WTC11 (cell line): ENCODE data around the gene TTC14. TPM values are rescaled to one million over a fixed set of nuclear protein-coding genes. Genes with fewer than 3 reads are reported as not detected.

Experiments used
- ATAC-seq: fragments of 200-7000 bp; cut with Tn5 transposase; 2 replicates; pipeline ENCODE4 v1.10.0; 2021; ENCODE audit warnings: mild to moderate bottlenecking, moderate library complexity
- CTCF ChIA-PET: fragments of 300-600 bp; sonication (Branson Sonifier 250); formaldehyde crosslinking; loops from one replicate; lab custom pipeline; 2021; ENCODE audit warnings: antibody characterized with exemption; lab: Charles Lee
- POLR2A ChIA-PET: fragments of 350-600 bp; sonication (Branson Sonifier 250); formaldehyde crosslinking; loops from one replicate; lab custom pipeline; 2021; ENCODE audit warnings: antibody characterized with exemption; lab: Charles Lee
- DNase-seq: peaks from one replicate; pipeline ENCODE4 v3.0.0; 2021; ENCODE audit warnings: low spot score
- H3K27ac Mint-ChIP-seq: 2 replicates; pipeline ENCODE4 v1.8.0; 2021; ENCODE audit warnings: mixed read lengths
- H3K27me3 Mint-ChIP-seq: 2 replicates; pipeline ENCODE4 v1.8.0; 2021; ENCODE audit warnings: low read depth, mild to moderate bottlenecking, moderate library complexity, mixed read lengths
- H3K36me3 Mint-ChIP-seq: 2 replicates; pipeline ENCODE4 v1.8.0; 2021; ENCODE audit warnings: mixed read lengths
- H3K4me1 Mint-ChIP-seq: 2 replicates; pipeline ENCODE4 v1.8.0; 2022; ENCODE audit warnings: mixed read lengths
- H3K4me3 Mint-ChIP-seq: 2 replicates; pipeline ENCODE4 v1.8.0; 2021; ENCODE audit warnings: mild to moderate bottlenecking, moderate library complexity, mixed read lengths
- H3K9me3 Mint-ChIP-seq: 2 replicates; pipeline ENCODE4 v1.8.0; 2021; ENCODE audit warnings: mixed read lengths
- AFF4 ChIP-seq: sonication (generic); formaldehyde crosslinking; IDR thresholded peaks from 2 replicates; pipeline ENCODE4 v1.8.1; 2023; ENCODE audit warnings: mild to moderate bottlenecking, missing genetic modification reagents, borderline replicate concordance
- AR ChIP-seq: fragments of 250-450 bp; sonication (Bioruptor Pico); IDR thresholded peaks from 2 replicates; pipeline ENCODE4 v1.9.0; 2021; ENCODE audit warnings: mild to moderate bottlenecking
- ATF2 ChIP-seq: sonication (generic); formaldehyde crosslinking; IDR thresholded peaks from 2 replicates; pipeline ENCODE4 v1.8.1; 2022; ENCODE audit warnings: low read depth, missing genetic modification reagents, borderline replicate concordance
- ATF3 ChIP-seq: sonication (generic); formaldehyde crosslinking; conservative IDR thresholded peaks from 2 replicates; pipeline ENCODE4 v1.8.1; 2022; ENCODE audit warnings: mild to moderate bottlenecking, missing genetic modification reagents
- E2F1 ChIP-seq: sonication (generic); formaldehyde crosslinking; IDR thresholded peaks from 2 replicates; pipeline ENCODE4 v1.8.0; 2022; ENCODE audit warnings: mild to moderate bottlenecking, missing genetic modification reagents
- E2F4 ChIP-seq: sonication (generic); formaldehyde crosslinking; IDR thresholded peaks from 2 replicates; pipeline ENCODE4 v1.8.1; 2022; ENCODE audit warnings: low read depth, mild to moderate bottlenecking, moderate library complexity, missing genetic modification reagents, borderline replicate concordance
- ELF4 ChIP-seq: sonication (generic); formaldehyde crosslinking; IDR thresholded peaks from 2 replicates; pipeline ENCODE4 v1.8.1; 2022; ENCODE audit warnings: low read depth, mild to moderate bottlenecking, moderate library complexity, missing genetic modification reagents
- EMX1 ChIP-seq: fragments of 250-450 bp; sonication (Bioruptor Pico); IDR thresholded peaks from 2 replicates; pipeline ENCODE4 v1.8.0; 2021; ENCODE audit warnings: mild to moderate bottlenecking
- FOXK1 ChIP-seq: sonication (generic); formaldehyde crosslinking; IDR thresholded peaks from 2 replicates; pipeline ENCODE4 v1.8.0; 2022; ENCODE audit warnings: mild to moderate bottlenecking, moderate library complexity, missing genetic modification reagents
- GABPB1 ChIP-seq: sonication (generic); formaldehyde crosslinking; IDR thresholded peaks from 2 replicates; pipeline ENCODE4 v1.8.1; 2023; ENCODE audit warnings: mild to moderate bottlenecking, missing genetic modification reagents
- HMGA2 ChIP-seq: fragments of 250-450 bp; sonication (Bioruptor Pico); IDR thresholded peaks from 2 replicates; pipeline ENCODE4 v1.4.0; 2021; ENCODE audit warnings: mild to moderate bottlenecking, moderate library complexity
- HMGXB4 ChIP-seq: sonication (generic); formaldehyde crosslinking; IDR thresholded peaks from 2 replicates; pipeline ENCODE4 v1.8.1; 2023; ENCODE audit warnings: mild to moderate bottlenecking, moderate library complexity, missing genetic modification reagents
- JAZF1 ChIP-seq: fragments of 250-450 bp; sonication (Bioruptor Pico); IDR thresholded peaks from 2 replicates; pipeline ENCODE4 v1.9.0; 2021; ENCODE audit warnings: moderate library complexity, mild to moderate bottlenecking, inconsistent platforms
- KAT7 ChIP-seq: sonication (generic); formaldehyde crosslinking; IDR thresholded peaks from 2 replicates; pipeline ENCODE4 v1.8.1; 2023; ENCODE audit warnings: missing genetic modification reagents, mild to moderate bottlenecking, borderline replicate concordance
- NR1H2 ChIP-seq: sonication (generic); formaldehyde crosslinking; IDR thresholded peaks from 2 replicates; pipeline ENCODE4 v1.9.0; 2021; ENCODE audit warnings: mild to moderate bottlenecking, moderate library complexity, missing genetic modification reagents
- OVOL2 ChIP-seq: fragments of 250-450 bp; sonication (Bioruptor Pico); IDR thresholded peaks from 2 replicates; pipeline ENCODE4 v1.9.0; 2021; ENCODE audit warnings: mild to moderate bottlenecking, borderline replicate concordance
- TCF7 ChIP-seq: sonication (generic); formaldehyde crosslinking; IDR thresholded peaks from 2 replicates; pipeline ENCODE4 v1.8.0; 2022; ENCODE audit warnings: mild to moderate bottlenecking, low read depth, missing genetic modification reagents, moderate library complexity
- TP53 ChIP-seq: sonication (generic); formaldehyde crosslinking; IDR thresholded peaks from 2 replicates; pipeline ENCODE4 v1.8.1; 2023; ENCODE audit warnings: mild to moderate bottlenecking, missing genetic modification reagents
- USF2 ChIP-seq: sonication (generic); formaldehyde crosslinking; IDR thresholded peaks from 2 replicates; pipeline ENCODE4 v1.8.1; 2023; ENCODE audit warnings: mild to moderate bottlenecking, missing genetic modification reagents, moderate library complexity
- ZNF121 ChIP-seq: sonication (generic); formaldehyde crosslinking; IDR thresholded peaks from 2 replicates; pipeline ENCODE4 v1.8.0; 2023; ENCODE audit warnings: missing genetic modification reagents
- ZNF263 ChIP-seq: sonication (generic); formaldehyde crosslinking; IDR thresholded peaks from 2 replicates; pipeline ENCODE4 v1.8.1; 2022; ENCODE audit warnings: low read depth, mild to moderate bottlenecking, moderate library complexity, missing genetic modification reagents
- total RNA-seq: library from RNA; stranded (reverse); gene quantifications from 3 replicates; pipeline ENCODE4 v1.2.3, GENCODE V29; 2021

The TTC14 gene
- total RNA-seq, 1 experiment from 2014 or later, result 26.0 TPM

- no peak for TF ChIP-seq E2F1 (CRISPR knock-in tag)
- no peak for TF ChIP-seq USF2 (CRISPR knock-in tag)
- TF ChIP-seq GABPB1 (CRISPR knock-in tag), result no peak
- no peak for TF ChIP-seq ZNF263 (CRISPR knock-in tag)
- no peak for TF ChIP-seq AR (CRISPR knock-in tag)
- TF ChIP-seq HMGA2 (CRISPR knock-in tag), result no peak
- TF ChIP-seq OVOL2 (CRISPR knock-in tag), result no peak
- no peak for TF ChIP-seq KAT7
- no peak for TF ChIP-seq ZNF121 (CRISPR knock-in tag)
- TF ChIP-seq HMGXB4 (CRISPR knock-in tag), result no peak
- TF ChIP-seq TP53 (CRISPR knock-in tag), result no peak
- TF ChIP-seq ATF2, result no peak
- TF ChIP-seq AFF4 (CRISPR knock-in tag), result no peak
- no peak for TF ChIP-seq JAZF1 (CRISPR knock-in tag)
- Mint-ChIP-seq H3K27me3 (0 out of 2 replicates have a peak, but pooled peaks cover 2% of the 10 kb centered on the region), H3K9me3 (peaks cover 16% of the 10 kb centered on the region), H3K27ac (no peak overlapping the region), H3K4me1 (no peaks in the 10 kb centered on the region), H3K36me3 (peaks cover 5% of the 10 kb centered on the region), H3K4me3 (no peak overlapping the region)
- no peak for ATAC-seq
- ChIA-PET CTCF (no interaction called here), POLR2A (no interaction called here)
- no peak for DNase-seq
Measured at GRCh38 chr3:180564676-180565075, 37.3 kb upstream of the TTC14 start.

- Mint-ChIP-seq H3K4me3 (no peak overlapping the region), H3K27me3 (no peaks in the 10 kb centered on the region), H3K36me3 (no peaks in the 10 kb centered on the region), H3K9me3 (peaks cover 5% of the 10 kb centered on the region; the same call in 1 of the 2 replicates), H3K4me1 (peaks cover 11% of the 10 kb centered on the region), H3K27ac (no peak overlapping the region)
- POLR2A ChIA-PET, result no interaction called here
- CTCF ChIA-PET, result no interaction called here
- DNase-seq (no peak), ATAC-seq (no peak)
- no peak for TF ChIP-seq TCF7 (CRISPR knock-in tag)
- TF ChIP-seq NR1H2 (CRISPR knock-in tag), result no peak
- TF ChIP-seq FOXK1 (CRISPR knock-in tag), result no peak
- TF ChIP-seq HMGXB4 (CRISPR knock-in tag), result no peak
- TF ChIP-seq ATF3, result no peak
- TF ChIP-seq ELF4 (CRISPR knock-in tag), result no peak
- no peak for TF ChIP-seq EMX1 (CRISPR knock-in tag)
- TF ChIP-seq E2F4 (CRISPR knock-in tag), result no peak
Measured at GRCh38 chr3:180570238-180570637, 31.7 kb upstream of the TTC14 start.
